GM23248 (cell line): ENCODE measurements around the gene DDX27.

ENCODE experiments used
- EZH2 ChIP-seq: fragments of 200-600 bp; sonication (generic); IDR thresholded peaks from 2 replicates; pipeline ENCODE4 v1.6.1; 2018; ENCODE audit warnings: antibody characterized with exemption, mild to moderate bottlenecking; ENCODE audit not compliant: insufficient read depth, poor library complexity, severe bottlenecking
- EZH2phosphoT487 ChIP-seq: fragments of 200-600 bp; sonication (generic); IDR thresholded peaks from 2 replicates; pipeline ENCODE4 v1.6.1; 2018; ENCODE audit warnings: antibody characterized with exemption, moderate library complexity, mild to moderate bottlenecking, low read depth; ENCODE audit not compliant: insufficient read depth

GRCh38 chr20:49276161-49276960 lies 57.1 kb downstream of the DDX27 start:
- no peak for TF ChIP-seq EZH2phosphoT487
- no peak for TF ChIP-seq EZH2
